CD14-positive monocyte (primary cell): ENCODE results near the gene NOSIP. TPM values are rescaled to one million over a fixed set of nuclear protein-coding genes. Genes with fewer than 3 reads are reported as not detected.
A peak's percentile ranks its signal among the peaks of the same experiment; 100 is the strongest.

Experiments
- DNase-seq, 3 donors: peaks; one replicate each; pipeline ENCODE4 v3.0.0-alpha.2; 2011 to 2022
- H2AFZ ChIP-seq: 2 replicates; pipeline ENCODE4 v1.6.0; 2012; ENCODE audit warnings: mild to moderate bottlenecking, low read depth, low read length, inconsistent platforms; ENCODE audit not compliant: insufficient read depth, poor library complexity, severe bottlenecking
- H3K27ac ChIP-seq, 2 donors: 1 replicate in 1 of 2; 2 replicates in 1 of 2; pipeline ENCODE4 v1.5.1; 2012 to 2013; ENCODE audit warnings: low read length in 2 of 2, control low read depth in 1 of 2, inconsistent platforms in 1 of 2, low read depth in 1 of 2, mild to moderate bottlenecking in 1 of 2
- H3K27me3 ChIP-seq, 2 donors: one replicate each; pipeline versions ENCODE4 v1.6.0 to v1.6.1; 2011 to 2013; ENCODE audit warnings: low read length in 2 of 2; ENCODE audit not compliant: control insufficient read depth in 2 of 2, insufficient read depth in 2 of 2
- H3K36me3 ChIP-seq, 2 donors: replicated peaks in 1 of 2; 1 replicate in 1 of 2; 2 replicates in 1 of 2; pipeline versions ENCODE4 v1.5.1 to v1.6.1; 2012 to 2013; ENCODE audit warnings: low read length in 2 of 2, control low read depth in 1 of 2, inconsistent platforms in 1 of 2, mild to moderate bottlenecking in 1 of 2; ENCODE audit not compliant: insufficient read depth in 2 of 2, control insufficient read depth in 1 of 2
- H3K4me1 ChIP-seq, 2 donors: 1 replicate in 1 of 2; 2 replicates in 1 of 2; pipeline versions ENCODE4 v1.5.1 to v1.6.1; 2012 to 2013; ENCODE audit warnings: low read length in 2 of 2, control low read depth in 1 of 2, inconsistent platforms in 1 of 2, mild to moderate bottlenecking in 1 of 2, moderate library complexity in 1 of 2; ENCODE audit not compliant: insufficient read depth in 2 of 2, control insufficient read depth in 1 of 2
- H3K4me2 ChIP-seq: replicated peaks from 2 replicates; pipeline ENCODE3; 2012; ENCODE audit warnings: low read length, moderate library complexity, mild to moderate bottlenecking; ENCODE audit not compliant: poor library complexity, severe bottlenecking; ENCODE audit errors: extremely low read depth
- H3K4me3 ChIP-seq, 3 experiments: fragments of 200-600 bp in 1 of 3; sonication (generic) in 1 of 3; replicated peaks in 1 of 3; 1 replicate in 2 of 3; 2 replicates in 1 of 3; pipeline ENCODE4 v1.5.1; 2011 to 2013; ENCODE audit warnings: low read length in 3 of 3, mild to moderate bottlenecking in 3 of 3, control low read depth in 2 of 3, low read depth in 2 of 3, inconsistent platforms in 1 of 3, moderate library complexity in 1 of 3
- H3K79me2 ChIP-seq: 2 replicates; pipeline ENCODE4 v1.6.0; 2012; ENCODE audit warnings: mild to moderate bottlenecking, control low read depth, inconsistent platforms, low read length, moderate library complexity; ENCODE audit not compliant: insufficient read depth
- H3K9ac ChIP-seq: 2 replicates; pipeline ENCODE4 v1.6.0; 2017; ENCODE audit warnings: low read length, mild to moderate bottlenecking; ENCODE audit not compliant: insufficient read depth, poor library complexity, severe bottlenecking
- H3K9me3 ChIP-seq, 2 donors: replicated peaks in 1 of 2; 1 replicate in 1 of 2; 2 replicates in 1 of 2; pipeline versions ENCODE4 v1.5.1 to v1.6.1; 2012 to 2013; ENCODE audit warnings: low read length in 2 of 2, control low read depth in 1 of 2; ENCODE audit not compliant: control insufficient read depth in 1 of 2, insufficient read depth in 1 of 2
- H4K20me1 ChIP-seq: 2 replicates; pipeline ENCODE4 v1.6.0; 2012; ENCODE audit warnings: mild to moderate bottlenecking, low read length, control low read depth, moderate library complexity; ENCODE audit not compliant: insufficient read depth
- H3K27ac Mint-ChIP-seq, 7 donors: one replicate each; pipeline ENCODE4 v1.8.0; 2020; ENCODE audit warnings: mild to moderate bottlenecking in 7 of 7, mixed read lengths in 7 of 7, moderate library complexity in 6 of 7, inconsistent platforms in 2 of 7
- H3K27me3 Mint-ChIP-seq, 3 donors: one replicate each; pipeline ENCODE4 v1.8.0; 2021 to 2022; ENCODE audit warnings: low read depth in 3 of 3, mild to moderate bottlenecking in 3 of 3, mixed read lengths in 3 of 3, moderate library complexity in 3 of 3, inconsistent platforms in 1 of 3
- H3K36me3 Mint-ChIP-seq, 2 donors: one replicate each; pipeline ENCODE4 v1.8.0; 2020; ENCODE audit warnings: mixed read lengths in 2 of 2, inconsistent platforms in 1 of 2, mild to moderate bottlenecking in 1 of 2
- H3K4me1 Mint-ChIP-seq: one replicate; pipeline ENCODE4 v1.8.0; 2020; ENCODE audit warnings: mild to moderate bottlenecking, mixed read lengths
- H3K4me3 Mint-ChIP-seq, 2 donors: one replicate each; pipeline ENCODE4 v1.8.0; 2020; ENCODE audit warnings: mild to moderate bottlenecking in 2 of 2, mixed read lengths in 2 of 2, moderate library complexity in 1 of 2
- H3K9me3 Mint-ChIP-seq, 7 donors: one replicate each; pipeline ENCODE4 v1.8.0; 2020 to 2022; ENCODE audit warnings: mixed read lengths in 7 of 7, mild to moderate bottlenecking in 6 of 7, moderate library complexity in 6 of 7, inconsistent platforms in 2 of 7
- WGBS: methylation state at CpG from one replicate; pipeline ENCODE4 v1.1.5; 2013; ENCODE audit warnings: missing lambda C conversion rate; ENCODE audit not compliant: insufficient coverage; 5-methylcytosine and 5-hydroxymethylcytosine counted together
- intact Hi-C, 2 donors: fragments of 100-400 bp; cut with micrococcal nuclease; formaldehyde crosslinking; loops; one replicate each; pipeline versions ENCODE4 v1.15.0 to v1.15.1; 2023
- polyA plus RNA-seq, 3 donors: library from polyadenylated mRNA; depleted of rRNA in 1 of 3; unstranded in 2 of 3; stranded (reverse) in 1 of 3; fragments of 300-500 nt in 2 of 3; fragments of >200 nt in 1 of 3; fragmentation: Illumina TruSeq in 2 of 3; gene quantifications; 1 replicate in 2 of 3; 2 replicates in 1 of 3; pipeline ENCODE4 v1.2.3, GENCODE V29; 2012 to 2021
- TF ChIP-seq, protein P1 (sequence below): fragments of 200-600 bp; IDR thresholded peaks from one replicate; pipeline ENCODE4 v1.8.0; 2022; ENCODE audit warnings: antibody characterized with exemption, mild to moderate bottlenecking

NOSIP gene
- polyA plus RNA-seq, 3 donors: 63.4 to 120 (median 96.4) TPM

GRCh38 chr19:49542446-49542845, 37.9 kb downstream of the NOSIP start:
- Histone ChIP-seq H3K4me2 (no peak overlapping the region), H3K36me3 (peaks cover 37 to 55% of the 10 kb centered on the region in 2 donors)
- peak overlapping the region in 1 of 7 donors; percentile 2 for H3K27ac Mint-ChIP-seq

DNA sequence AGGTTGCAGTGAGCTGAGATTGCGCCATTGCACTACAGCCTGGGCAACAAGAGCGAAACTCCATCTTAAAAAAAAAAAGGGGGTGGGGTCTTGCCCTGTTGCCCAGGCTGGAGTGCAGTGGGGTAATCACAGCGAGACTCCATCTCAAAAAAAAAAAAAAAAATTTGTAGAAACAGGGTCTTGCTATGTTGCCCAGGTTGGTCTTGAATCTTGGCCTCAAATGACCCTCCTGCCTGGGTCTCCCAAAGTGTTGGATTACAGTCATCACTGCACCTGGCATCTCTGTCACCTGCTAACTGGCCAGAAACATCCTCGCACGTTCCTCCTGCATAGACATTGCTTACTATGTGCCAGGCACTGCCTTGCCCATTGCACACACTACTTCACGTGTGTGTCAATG, 38.4 kb downstream of the NOSIP start:
- WGBS: 93% methylated on average over 6 of the region's 6 CpGs
- Histone ChIP-seq H2AFZ (no peak overlapping the region), H3K4me1 (peaks cover 12 to 27% of the 10 kb centered on the region in 2 donors), H3K4me2 (no peak overlapping the region), H3K79me2 (no peaks in the 10 kb centered on the region), H3K36me3 (peaks cover 41 to 60% of the 10 kb centered on the region in 2 donors), H3K27ac (no peak overlapping the region), H3K9ac (no peak overlapping the region), H3K4me3 (no peak overlapping the region), H4K20me1 (no peaks in the 10 kb centered on the region), H3K9me3 (no peaks in the 10 kb centered on the region), H3K27me3 (no peaks in the 10 kb centered on the region)
- no peak for DNase-seq
- peaks cover 46 to 68% of the 10 kb centered on the region in 2 donors for H3K36me3 Mint-ChIP-seq
- H3K9me3 Mint-ChIP-seq: no peaks in the 10 kb centered on the region
- intact Hi-C loops: no loop called here
- H3K4me1 Mint-ChIP-seq: peaks cover 20% of the 10 kb centered on the region
- TF ChIP-seq, protein P1, sequence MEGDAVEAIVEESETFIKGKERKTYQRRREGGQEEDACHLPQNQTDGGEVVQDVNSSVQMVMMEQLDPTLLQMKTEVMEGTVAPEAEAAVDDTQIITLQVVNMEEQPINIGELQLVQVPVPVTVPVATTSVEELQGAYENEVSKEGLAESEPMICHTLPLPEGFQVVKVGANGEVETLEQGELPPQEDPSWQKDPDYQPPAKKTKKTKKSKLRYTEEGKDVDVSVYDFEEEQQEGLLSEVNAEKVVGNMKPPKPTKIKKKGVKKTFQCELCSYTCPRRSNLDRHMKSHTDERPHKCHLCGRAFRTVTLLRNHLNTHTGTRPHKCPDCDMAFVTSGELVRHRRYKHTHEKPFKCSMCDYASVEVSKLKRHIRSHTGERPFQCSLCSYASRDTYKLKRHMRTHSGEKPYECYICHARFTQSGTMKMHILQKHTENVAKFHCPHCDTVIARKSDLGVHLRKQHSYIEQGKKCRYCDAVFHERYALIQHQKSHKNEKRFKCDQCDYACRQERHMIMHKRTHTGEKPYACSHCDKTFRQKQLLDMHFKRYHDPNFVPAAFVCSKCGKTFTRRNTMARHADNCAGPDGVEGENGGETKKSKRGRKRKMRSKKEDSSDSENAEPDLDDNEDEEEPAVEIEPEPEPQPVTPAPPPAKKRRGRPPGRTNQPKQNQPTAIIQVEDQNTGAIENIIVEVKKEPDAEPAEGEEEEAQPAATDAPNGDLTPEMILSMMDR: no peak
- H3K27ac Mint-ChIP-seq: no peak overlapping the region
- H3K27me3 Mint-ChIP-seq: peaks cover 2 to 5% (median 4%) of the 10 kb centered on the region in 3 donors
- H3K4me3 Mint-ChIP-seq: no peak overlapping the region

More at GRCh38 chr19:49542446-49542845, 37.9 kb downstream of the NOSIP start:
- H4K20me1 ChIP-seq: no peaks in the 10 kb centered on the region
- TF ChIP-seq, protein P1: no peak
- no peak overlapping the region for H3K27ac ChIP-seq
- no peak overlapping the region for H3K4me3 ChIP-seq
- peaks cover under 1 to 4% (median 3%) of the 10 kb centered on the region in 3 donors for H3K27me3 Mint-ChIP-seq
- H3K9me3 ChIP-seq: no peaks in the 10 kb centered on the region
- H3K9me3 Mint-ChIP-seq: no peaks in the 10 kb centered on the region
- H3K4me1 ChIP-seq: peaks cover 7 to 25% of the 10 kb centered on the region in 2 donors
- H3K79me2 ChIP-seq: no peaks in the 10 kb centered on the region
- H2AFZ ChIP-seq: no peak overlapping the region
- DNase-seq: no peak
- peaks cover 43 to 65% of the 10 kb centered on the region in 2 donors for H3K36me3 Mint-ChIP-seq
- no peak overlapping the region for H3K4me3 Mint-ChIP-seq
- peaks cover 17% of the 10 kb centered on the region for H3K4me1 Mint-ChIP-seq
- intact Hi-C loops: no loop called here
- H3K27me3 ChIP-seq: no peaks in the 10 kb centered on the region
- WGBS: 96% methylated on average over 10 of the region's 16 CpGs
- H3K9ac ChIP-seq: no peak overlapping the region
